Measurements from ENCODE around the gene ZNF554. TPM values are rescaled to one million over a fixed set of nuclear protein-coding genes. Genes with fewer than 3 reads are reported as not detected.
"Not testable (repeated sequence)": the region's sequence is repeated elsewhere in the genome, so short reads cannot be mapped to it uniquely, and the experiment has no call there.

The ZNF554 gene
- total RNA-seq, 1 experiment from 2014 or later: 3.3 TPM

DNA sequence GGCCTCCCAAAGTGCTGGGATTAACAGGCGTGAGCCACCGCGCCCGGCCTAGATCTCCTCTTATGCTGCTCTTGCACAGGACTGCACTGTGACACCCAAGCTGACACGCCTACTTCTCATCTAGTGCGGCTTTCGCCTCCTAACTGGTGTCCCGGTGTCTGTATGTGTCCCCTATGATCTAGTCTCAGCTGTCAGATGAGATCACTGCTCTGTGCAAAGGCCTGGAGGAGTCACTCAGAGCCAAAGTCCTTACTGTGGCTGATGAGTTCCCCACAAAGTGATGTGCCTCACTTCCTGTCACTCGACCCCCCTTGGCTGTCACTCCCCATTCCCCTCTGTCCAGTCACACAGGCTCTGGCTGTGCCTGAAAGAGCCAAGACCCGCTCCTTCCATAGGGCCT, 50.0 kb downstream of the ZNF554 start:
- intact Hi-C loops (cut with micrococcal nuclease; ENCODE audit: unreplicated experiment): no loop called here
- CTCF ChIA-PET: no interaction called here
- no peak overlapping the region for H3K4me2 ChIP-seq

DNA sequence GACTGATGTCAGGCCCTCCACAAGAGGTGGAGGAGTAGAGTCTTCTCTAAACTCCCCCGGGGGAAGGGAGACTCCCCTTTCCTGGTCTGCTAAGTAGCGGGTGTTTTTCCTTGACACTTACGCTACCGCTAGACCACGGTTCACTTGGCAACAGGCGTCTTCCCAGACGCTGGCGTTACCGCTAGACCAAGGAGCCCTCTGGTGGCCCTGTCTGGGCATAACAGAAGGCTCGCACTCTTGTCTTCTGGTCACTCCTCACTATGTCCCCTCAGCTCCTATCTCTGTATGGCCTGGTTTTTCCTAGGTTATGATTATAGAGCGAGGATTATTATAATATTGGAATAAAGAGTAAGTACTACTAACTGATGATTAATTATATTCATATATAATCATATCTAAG, 52.5 kb downstream of the ZNF554 start:
- H4K20me1 ChIP-seq (ENCODE audit: insufficient read depth); intact Hi-C loops (cut with micrococcal nuclease; ENCODE audit: unreplicated experiment); BruUV-seq (replicated peaks); H2AFZ ChIP-seq; H3K9me3 ChIP-seq (ENCODE audit: insufficient read depth, low read depth); H3K27ac ChIP-seq; H3K27me3 ChIP-seq (ENCODE audit: insufficient read depth, low read depth); H3K36me3 ChIP-seq (ENCODE audit: low read depth); H3K9me2 ChIP-seq (ENCODE audit: insufficient read depth); H3K79me2 ChIP-seq (ENCODE audit: low read depth); H3K4me2 ChIP-seq; H3K4me1 ChIP-seq (replicated peaks; ENCODE audit: insufficient read depth); H3F3A ChIP-seq (ENCODE audit: insufficient read depth, low read depth); POLR2A ChIA-PET (ENCODE audit: unreplicated experiment); H3K4me3 ChIP-seq: not testable (repeated sequence)
- CTCF ChIA-PET: interaction anchor here (0.7 kb wide), 1 partner anchor 13 kb away, joined by 12 read pairs; no protein-coding TSS in a partner anchor
- TF ChIP-seq, protein P1, sequence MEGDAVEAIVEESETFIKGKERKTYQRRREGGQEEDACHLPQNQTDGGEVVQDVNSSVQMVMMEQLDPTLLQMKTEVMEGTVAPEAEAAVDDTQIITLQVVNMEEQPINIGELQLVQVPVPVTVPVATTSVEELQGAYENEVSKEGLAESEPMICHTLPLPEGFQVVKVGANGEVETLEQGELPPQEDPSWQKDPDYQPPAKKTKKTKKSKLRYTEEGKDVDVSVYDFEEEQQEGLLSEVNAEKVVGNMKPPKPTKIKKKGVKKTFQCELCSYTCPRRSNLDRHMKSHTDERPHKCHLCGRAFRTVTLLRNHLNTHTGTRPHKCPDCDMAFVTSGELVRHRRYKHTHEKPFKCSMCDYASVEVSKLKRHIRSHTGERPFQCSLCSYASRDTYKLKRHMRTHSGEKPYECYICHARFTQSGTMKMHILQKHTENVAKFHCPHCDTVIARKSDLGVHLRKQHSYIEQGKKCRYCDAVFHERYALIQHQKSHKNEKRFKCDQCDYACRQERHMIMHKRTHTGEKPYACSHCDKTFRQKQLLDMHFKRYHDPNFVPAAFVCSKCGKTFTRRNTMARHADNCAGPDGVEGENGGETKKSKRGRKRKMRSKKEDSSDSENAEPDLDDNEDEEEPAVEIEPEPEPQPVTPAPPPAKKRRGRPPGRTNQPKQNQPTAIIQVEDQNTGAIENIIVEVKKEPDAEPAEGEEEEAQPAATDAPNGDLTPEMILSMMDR (conservative IDR thresholded peaks at IDR 0.05): peak; percentile 44
- DNase-seq: peak in 1 of 2 experiments; percentile 10

More for the DNA sequence above, 50.0 kb downstream of the ZNF554 start:
- Histone ChIP-seq H3K9me2 (ENCODE audit: insufficient read depth) (no peaks in the 10 kb centered on the region), H3K4me3 (no peak overlapping the region), H3K4me1 (replicated peaks; ENCODE audit: insufficient read depth) (no peaks in the 10 kb centered on the region), H3K27me3 (ENCODE audit: insufficient read depth, low read depth) (no peaks in the 10 kb centered on the region), H3K36me3 (ENCODE audit: low read depth) (no peaks in the 10 kb centered on the region), H2AFZ (no peak overlapping the region), H3K9me3 (ENCODE audit: insufficient read depth, low read depth) (no peaks in the 10 kb centered on the region), H3K27ac (no peak overlapping the region), H3F3A (ENCODE audit: insufficient read depth, low read depth) (no peaks in the 10 kb centered on the region), H4K20me1 (ENCODE audit: insufficient read depth) (no peaks in the 10 kb centered on the region), H3K79me2 (ENCODE audit: low read depth) (no peaks in the 10 kb centered on the region)
- no TSS peak for BruUV-seq (replicated peaks)
- no peak for TF ChIP-seq EZH2 (IDR thresholded peaks at IDR 0.05; ENCODE audit: low read depth)
- TF ChIP-seq, protein P1 (conservative IDR thresholded peaks at IDR 0.05): no peak
- DNase-seq: no peak
- POLR2A ChIA-PET (ENCODE audit: unreplicated experiment): no interaction called here

DNA sequence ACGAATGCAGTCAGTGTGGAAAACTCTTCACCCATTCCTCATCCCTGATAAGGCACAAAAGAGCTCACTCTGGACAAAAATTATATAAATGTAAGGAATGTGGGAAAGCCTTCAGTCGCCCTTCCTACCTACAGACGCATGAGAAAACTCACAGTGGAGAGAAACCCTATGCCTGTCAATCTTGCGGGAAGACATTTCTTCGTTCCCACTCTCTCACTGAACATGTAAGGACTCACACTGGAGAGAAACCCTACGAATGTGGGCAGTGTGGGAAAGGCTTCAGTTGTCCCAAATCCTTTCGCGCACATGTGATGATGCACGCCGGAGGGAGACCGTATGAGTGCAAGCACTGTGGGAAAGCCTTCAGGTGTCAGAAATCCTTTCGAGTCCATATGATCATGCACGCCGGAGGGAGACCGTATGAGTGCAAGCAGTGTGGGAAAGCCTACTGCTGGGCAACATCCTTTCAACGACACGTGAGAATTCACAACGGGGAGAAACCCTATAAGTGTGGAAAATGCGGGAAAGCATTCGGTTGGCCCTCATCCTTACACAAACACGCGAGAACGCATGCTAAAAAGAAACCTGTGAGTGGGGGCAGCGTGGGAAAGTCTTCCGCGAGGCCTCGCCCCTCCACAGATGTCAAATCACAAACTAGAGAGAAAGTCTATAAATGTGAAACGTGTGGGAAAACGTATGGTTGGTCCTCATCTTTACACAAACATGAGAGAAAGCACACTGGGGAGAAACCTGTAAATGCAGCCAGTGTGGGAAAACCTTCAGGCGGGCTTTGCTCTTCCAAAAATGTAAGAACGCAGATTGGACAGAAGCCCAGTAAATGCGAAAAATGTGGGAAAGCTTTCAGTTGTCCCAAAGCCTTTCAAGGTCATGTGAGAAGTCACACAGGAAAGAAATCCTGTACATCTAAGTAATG, 58.0 kb downstream of the ZNF554 start:
- no peaks in the 10 kb centered on the region for H3K79me2 ChIP-seq (ENCODE audit: low read depth)
- H3K27me3 ChIP-seq (ENCODE audit: insufficient read depth, low read depth): peaks cover 6% of the 10 kb centered on the region
- DNase-seq: no peak
- H3K27ac ChIP-seq: no peak overlapping the region
- no peaks in the 10 kb centered on the region for H3K9me2 ChIP-seq (ENCODE audit: insufficient read depth)
- ChIA-PET CTCF (no interaction called here), POLR2A (ENCODE audit: unreplicated experiment) (no interaction called here)
- no peaks in the 10 kb centered on the region for H3K4me1 ChIP-seq (replicated peaks; ENCODE audit: insufficient read depth)
- no peak overlapping the region for H3K4me3 ChIP-seq
- no peak for TF ChIP-seq EZH2 (IDR thresholded peaks at IDR 0.05; ENCODE audit: low read depth)
- TF ChIP-seq, protein P1 (conservative IDR thresholded peaks at IDR 0.05): no peak
- H2AFZ ChIP-seq: no peak overlapping the region
- H3K4me2 ChIP-seq: no peak overlapping the region
- no peaks in the 10 kb centered on the region for H4K20me1 ChIP-seq (ENCODE audit: insufficient read depth)
- no TSS peak for BruUV-seq (replicated peaks)
- H3K9me3 ChIP-seq (ENCODE audit: insufficient read depth, low read depth): peaks cover 16% of the 10 kb centered on the region; the same call in 1 of the 2 replicates
- H3K36me3 ChIP-seq (ENCODE audit: low read depth): no peaks in the 10 kb centered on the region
- no peaks in the 10 kb centered on the region for H3F3A ChIP-seq (ENCODE audit: insufficient read depth, low read depth)
- intact Hi-C loops (cut with micrococcal nuclease; ENCODE audit: unreplicated experiment): no loop called here

Data from PC-9 (cell line).